ENCODE results near the gene SUN5. TPM values are rescaled to one million over a fixed set of nuclear protein-coding genes. Genes with fewer than 3 reads are reported as not detected.
"Not testable (repeated sequence)": the region's sequence is repeated elsewhere in the genome, so short reads cannot be mapped to it uniquely, and the experiment has no call there.

SUN5 gene
- total RNA-seq: not detected

DNA sequence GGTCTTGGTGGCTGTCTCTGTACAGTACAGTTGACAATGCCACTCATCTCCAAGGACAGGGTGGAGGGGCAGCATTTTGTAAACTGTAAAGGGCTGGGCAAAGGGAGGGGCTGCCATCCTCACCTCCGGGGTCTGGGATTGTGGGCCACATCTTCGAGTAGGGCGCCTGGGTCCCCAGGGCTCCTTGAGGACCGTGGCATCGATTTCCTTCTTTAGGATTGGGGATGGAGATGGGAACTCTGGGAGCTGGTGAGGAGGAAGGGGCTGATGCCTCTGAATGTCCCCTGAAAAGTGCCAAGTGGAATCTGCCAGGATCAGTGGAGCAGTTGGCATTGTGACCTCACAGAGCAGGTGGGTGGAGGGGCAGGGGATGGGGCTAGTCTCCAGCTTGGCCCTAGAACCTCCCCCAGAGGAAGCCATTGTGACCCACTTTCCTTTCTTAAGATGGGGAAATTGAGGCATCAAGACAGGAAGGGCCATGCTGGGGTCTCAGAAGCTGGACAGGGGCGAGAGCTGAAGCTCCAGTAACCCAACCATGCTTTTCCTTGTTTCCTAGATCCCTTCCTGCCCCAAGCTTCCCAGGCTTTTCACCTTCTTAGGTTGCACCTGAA is at the start of gene SUN5:
Gene SUN5, minus strand, starts transcription at position 293 of the 611 bp plus-strand sequence. Its CDS starts 93 bp downstream, at position 200.
- 79% methylated on average over 6 of the region's 6 CpGs for WGBS
- no peak within 1 kb of the TSS for H3K4me3 ChIP-seq
- H3K27ac ChIP-seq: no peak within 1 kb of the TSS
- H3K36me3 ChIP-seq: no peaks in the 10 kb centered on the region
- H3K27me3 ChIP-seq: no peaks in the 10 kb centered on the region
- TF ChIP-seq POLR2AphosphoS5 (IDR thresholded peaks at IDR 0.05): no peak
- no peak for TF ChIP-seq POLR2A (IDR thresholded peaks at IDR 0.05)
- no peak for TF ChIP-seq EP300 (IDR thresholded peaks at IDR 0.05)
- TF ChIP-seq, protein P1, sequence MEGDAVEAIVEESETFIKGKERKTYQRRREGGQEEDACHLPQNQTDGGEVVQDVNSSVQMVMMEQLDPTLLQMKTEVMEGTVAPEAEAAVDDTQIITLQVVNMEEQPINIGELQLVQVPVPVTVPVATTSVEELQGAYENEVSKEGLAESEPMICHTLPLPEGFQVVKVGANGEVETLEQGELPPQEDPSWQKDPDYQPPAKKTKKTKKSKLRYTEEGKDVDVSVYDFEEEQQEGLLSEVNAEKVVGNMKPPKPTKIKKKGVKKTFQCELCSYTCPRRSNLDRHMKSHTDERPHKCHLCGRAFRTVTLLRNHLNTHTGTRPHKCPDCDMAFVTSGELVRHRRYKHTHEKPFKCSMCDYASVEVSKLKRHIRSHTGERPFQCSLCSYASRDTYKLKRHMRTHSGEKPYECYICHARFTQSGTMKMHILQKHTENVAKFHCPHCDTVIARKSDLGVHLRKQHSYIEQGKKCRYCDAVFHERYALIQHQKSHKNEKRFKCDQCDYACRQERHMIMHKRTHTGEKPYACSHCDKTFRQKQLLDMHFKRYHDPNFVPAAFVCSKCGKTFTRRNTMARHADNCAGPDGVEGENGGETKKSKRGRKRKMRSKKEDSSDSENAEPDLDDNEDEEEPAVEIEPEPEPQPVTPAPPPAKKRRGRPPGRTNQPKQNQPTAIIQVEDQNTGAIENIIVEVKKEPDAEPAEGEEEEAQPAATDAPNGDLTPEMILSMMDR (IDR thresholded peaks at IDR 0.05): no peak
- DNase-seq (ENCODE audit: low spot score in 2 of 2): no peak
- H3K4me1 ChIP-seq: no peaks in the 10 kb centered on the region
- H3K9me3 ChIP-seq: peaks cover 5% of the 10 kb centered on the region

DNA sequence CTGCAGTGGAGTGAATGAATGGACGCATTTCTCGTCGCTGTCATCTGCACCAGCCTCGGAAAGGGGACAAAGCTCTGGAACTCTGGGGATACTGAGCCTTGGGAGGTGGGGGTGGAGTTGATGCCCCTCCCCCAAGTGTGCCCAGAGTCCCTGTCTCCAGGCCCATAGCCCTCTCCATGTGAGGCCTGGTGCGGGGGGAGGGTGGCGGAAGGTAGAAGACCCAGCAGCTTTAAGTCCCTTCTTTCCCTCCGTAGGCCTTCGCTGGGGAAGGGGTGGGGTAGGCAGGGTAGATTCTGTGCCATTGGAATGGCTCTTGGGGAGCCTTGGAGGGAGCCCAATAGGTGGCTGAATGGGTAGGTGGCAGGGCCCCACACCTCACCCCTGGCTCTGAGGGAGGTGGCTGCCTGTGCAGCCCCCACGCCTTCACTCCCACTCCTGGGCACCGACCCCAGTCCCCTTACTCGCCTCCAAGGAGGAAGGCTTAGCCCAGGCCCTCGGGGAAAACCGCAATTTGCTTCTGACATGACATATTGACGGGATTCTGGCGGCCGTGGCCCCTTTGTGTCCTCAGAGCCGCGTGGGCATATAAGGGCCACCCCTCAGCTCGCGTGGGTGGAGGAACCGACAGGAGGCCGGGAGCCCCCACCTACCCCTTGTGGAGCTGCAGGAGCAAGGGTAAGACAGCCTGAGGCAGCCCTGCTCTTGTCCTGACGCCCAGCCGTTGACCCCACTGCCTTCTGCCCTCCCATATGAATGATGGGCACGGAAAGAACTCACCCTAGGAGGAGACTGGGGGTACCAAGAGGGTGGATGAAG is 49.3 kb upstream of the SUN5 start, which contains the start of gene BPIFB3:
Gene BPIFB3, plus strand, starts transcription at position 613 of the 816 bp plus-strand sequence. CDS start 1,533 bp downstream, outside the sequence.
- Histone ChIP-seq H3K36me3 (no peaks in the 10 kb centered on the region), H3K4me3 (no peak within 1 kb of the TSS), H3K27ac (no peak within 1 kb of the TSS), H3K4me1 (no peaks in the 10 kb centered on the region), H3K9me3 (no peaks in the 10 kb centered on the region), H3K27me3 (peaks cover 4% of the 10 kb centered on the region)
- TF ChIP-seq, protein P1 (IDR thresholded peaks at IDR 0.05): no peak
- no peak for TF ChIP-seq EP300 (IDR thresholded peaks at IDR 0.05)
- no peak for TF ChIP-seq POLR2AphosphoS5 (IDR thresholded peaks at IDR 0.05)
- TF ChIP-seq POLR2A (IDR thresholded peaks at IDR 0.05): no peak
- DNase-seq (ENCODE audit: low spot score in 2 of 2): no peak
- 80% methylated on average over 18 of the region's 25 CpGs for WGBS

DNA sequence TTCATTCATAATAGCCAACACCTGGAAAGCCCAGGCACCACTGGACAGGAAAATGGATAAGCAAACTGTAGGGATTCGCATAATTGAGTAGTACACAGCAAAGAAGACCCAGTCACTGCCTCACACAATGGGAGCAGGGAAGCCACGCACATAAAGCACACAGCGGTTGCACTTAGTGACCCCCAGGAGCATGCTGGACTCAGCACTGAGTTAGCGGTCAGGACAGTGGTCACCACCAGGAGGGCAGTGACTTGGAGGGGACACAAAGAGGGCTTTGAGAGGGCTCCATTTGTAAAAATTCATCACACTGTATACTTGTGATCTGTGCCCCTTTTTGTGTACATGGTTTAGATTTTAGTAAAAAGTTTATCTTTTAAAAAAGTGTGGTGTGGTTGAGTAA is 47.1 kb upstream of the SUN5 start:
- H3K4me1 ChIP-seq: no peaks in the 10 kb centered on the region
- H3K36me3 ChIP-seq: no peaks in the 10 kb centered on the region
- TF ChIP-seq, protein P1 (IDR thresholded peaks at IDR 0.05): no peak
- TF ChIP-seq POLR2AphosphoS5 (IDR thresholded peaks at IDR 0.05): no peak
- no peak for TF ChIP-seq EP300 (IDR thresholded peaks at IDR 0.05)
- TF ChIP-seq POLR2A (IDR thresholded peaks at IDR 0.05): no peak
- no peak overlapping the region for H3K4me3 ChIP-seq
- no peak overlapping the region for H3K27ac ChIP-seq
- WGBS: 86% methylated on average over 4 of the region's 4 CpGs
- no peak for DNase-seq (ENCODE audit: low spot score in 2 of 2)
- no peaks in the 10 kb centered on the region for H3K9me3 ChIP-seq
- H3K27me3 ChIP-seq: peaks cover 4% of the 10 kb centered on the region

- Histone ChIP-seq H3K27me3 (no peaks in the 10 kb centered on the region), H3K4me3 (no peak overlapping the region), H3K36me3 (no peaks in the 10 kb centered on the region), H3K4me1 (no peaks in the 10 kb centered on the region), H3K9me3 (no peaks in the 10 kb centered on the region), H3K27ac (no peak overlapping the region)
- DNase-seq (ENCODE audit: low spot score in 2 of 2): no peak
- TF ChIP-seq, protein P1 (IDR thresholded peaks at IDR 0.05): no peak
- TF ChIP-seq POLR2A (IDR thresholded peaks at IDR 0.05) (no peak), POLR2AphosphoS5 (IDR thresholded peaks at IDR 0.05) (no peak), EP300 (IDR thresholded peaks at IDR 0.05) (no peak)
- 77% methylated on average over 3 of the region's 3 CpGs for WGBS
Measured at GRCh38 chr20:33046412-33046811, 42.2 kb upstream of the SUN5 start.

GRCh38 chr20:33045129-33045721 is 41.0 kb upstream of the SUN5 start:
- H3K27me3 ChIP-seq; H3K4me1 ChIP-seq; DNase-seq (ENCODE audit: low spot score in 2 of 2); H3K4me3 ChIP-seq; H3K27ac ChIP-seq; H3K9me3 ChIP-seq; H3K36me3 ChIP-seq: not testable (repeated sequence)
- 82% methylated on average over 15 of the region's 15 CpGs for WGBS
